ENCODE measurements around the gene TAC4. TPM values are rescaled to one million over a fixed set of nuclear protein-coding genes. Genes with fewer than 3 reads are reported as not detected.

The TAC4 gene
- total RNA-seq, 2 donors from 2014 or later = 1.5 to 3.2 TPM

GRCh38 chr17:49821466-49821865 is 26.4 kb downstream of the TAC4 start:
- WGBS, 2 experiments (ENCODE audit: insufficient coverage in 1 of 2, insufficient read length in 1 of 2) = 93% methylated on average over 2 of the region's 2 CpGs; no CpG with 5 or more reads in 1 of the 2 experiments
- Mint-ChIP-seq H3K9me3 (no peaks in the 10 kb centered on the region), H3K36me3 (ENCODE audit: low read depth) (peaks cover 83% of the 10 kb centered on the region), H3K27me3 (ENCODE audit: insufficient read depth) (no peaks in the 10 kb centered on the region), H3K27ac (peak overlapping the region; percentile 50), H3K4me1 (peaks cover 27% of the 10 kb centered on the region), H3K4me3 (no peak overlapping the region)
- no peaks in the 10 kb centered on the region for H3K4me1 ChIP-seq (ENCODE audit: control insufficient read depth, insufficient read depth, low read length)
- H3K9me3 ChIP-seq (ENCODE audit: control insufficient read depth, low read length) = no peaks in the 10 kb centered on the region
- no peak overlapping the region for H3K27ac ChIP-seq (ENCODE audit: low read depth, low read length)
- no peak for DNase-seq
- no peak for TF ChIP-seq CTCF (conservative IDR thresholded peaks at IDR 0.05)
- H3K9ac ChIP-seq (ENCODE audit: extremely low read depth, low read length, poor library complexity, severe bottlenecking) = no peak overlapping the region
- H3K36me3 ChIP-seq (ENCODE audit: control insufficient read depth, insufficient read depth, low read length) = peaks cover 95% of the 10 kb centered on the region
- no peak overlapping the region for H3K4me3 ChIP-seq (ENCODE audit: low read length)
- no peaks in the 10 kb centered on the region for H3K27me3 ChIP-seq (ENCODE audit: control insufficient read depth, insufficient read depth, low read length, poor library complexity, severe bottlenecking)

- Mint-ChIP-seq H3K27ac (peak overlapping the region; percentile 50), H3K9me3 (no peaks in the 10 kb centered on the region), H3K4me1 (peaks cover 34% of the 10 kb centered on the region), H3K36me3 (ENCODE audit: low read depth) (peaks cover 77% of the 10 kb centered on the region), H3K27me3 (ENCODE audit: insufficient read depth) (no peaks in the 10 kb centered on the region), H3K4me3 (no peak overlapping the region)
- peaks cover 95% of the 10 kb centered on the region for H3K36me3 ChIP-seq (ENCODE audit: control insufficient read depth, insufficient read depth, low read length)
- H3K27me3 ChIP-seq (ENCODE audit: control insufficient read depth, insufficient read depth, low read length, poor library complexity, severe bottlenecking) = no peaks in the 10 kb centered on the region
- peaks cover 4% of the 10 kb centered on the region for H3K4me1 ChIP-seq (ENCODE audit: control insufficient read depth, insufficient read depth, low read length)
- no peak for TF ChIP-seq CTCF (conservative IDR thresholded peaks at IDR 0.05)
- 89 to 100% methylated on average over 1 of the region's 1 CpG for WGBS, 2 experiments (ENCODE audit: insufficient coverage in 1 of 2, insufficient read length in 1 of 2)
- DNase-seq = no peak
- H3K27ac ChIP-seq (ENCODE audit: low read depth, low read length) = no peak overlapping the region
- H3K9ac ChIP-seq (ENCODE audit: extremely low read depth, low read length, poor library complexity, severe bottlenecking) = no peak overlapping the region
- H3K4me3 ChIP-seq (ENCODE audit: low read length) = no peak overlapping the region
- H3K9me3 ChIP-seq (ENCODE audit: control insufficient read depth, low read length) = no peaks in the 10 kb centered on the region
Measured at GRCh38 chr17:49820773-49821172, 27.1 kb downstream of the TAC4 start.

GRCh38 chr17:49819651-49820050 is 28.2 kb downstream of the TAC4 start:
- Mint-ChIP-seq H3K4me1 (peaks cover 46% of the 10 kb centered on the region), H3K4me3 (no peak overlapping the region), H3K9me3 (no peaks in the 10 kb centered on the region), H3K27me3 (ENCODE audit: insufficient read depth) (no peaks in the 10 kb centered on the region), H3K27ac (no peak overlapping the region), H3K36me3 (ENCODE audit: low read depth) (peaks cover 69% of the 10 kb centered on the region)
- DNase-seq = no peak
- Histone ChIP-seq H3K9ac (ENCODE audit: extremely low read depth, low read length, poor library complexity, severe bottlenecking) (no peak overlapping the region), H3K36me3 (ENCODE audit: control insufficient read depth, insufficient read depth, low read length) (peaks cover 92% of the 10 kb centered on the region), H3K27ac (ENCODE audit: low read depth, low read length) (no peak overlapping the region), H3K4me3 (ENCODE audit: low read length) (no peak overlapping the region), H3K9me3 (ENCODE audit: control insufficient read depth, low read length) (no peaks in the 10 kb centered on the region), H3K4me1 (ENCODE audit: control insufficient read depth, insufficient read depth, low read length) (peaks cover 11% of the 10 kb centered on the region), H3K27me3 (ENCODE audit: control insufficient read depth, insufficient read depth, low read length, poor library complexity, severe bottlenecking) (no peaks in the 10 kb centered on the region)
- 81 to 99% methylated on average over 2 of the region's 2 CpGs for whole genome bisulfite sequencing, 2 experiments (ENCODE audit: insufficient coverage in 1 of 2, insufficient read length in 1 of 2)
- TF ChIP-seq CTCF (conservative IDR thresholded peaks at IDR 0.05) = no peak

All from endodermal cell (in vitro differentiated cells).